H7 (cell line): ENCODE data around the gene SHISA4. TPM values are rescaled to one million over a fixed set of nuclear protein-coding genes. Genes with fewer than 3 reads are reported as not detected.

Experiments used
- DNase-seq: peaks from one replicate; pipeline ENCODE4 v3.0.0; 2012
- H3K27me3 ChIP-seq: 2 replicates; pipeline ENCODE4 v1.6.0; 2011; ENCODE audit warnings: mild to moderate bottlenecking, low read length; ENCODE audit not compliant: control insufficient read depth, insufficient read depth
- H3K36me3 ChIP-seq: replicated peaks from 2 replicates; pipeline ENCODE4 v1.5.1; 2011; ENCODE audit warnings: low read length; ENCODE audit not compliant: control insufficient read depth, insufficient read depth
- H3K4me3 ChIP-seq: 2 replicates; pipeline ENCODE4 v1.5.1; 2011; ENCODE audit warnings: low read depth, mild to moderate bottlenecking, control low read depth, low read length, moderate library complexity; ENCODE audit not compliant: insufficient read depth
- total RNA-seq: library from RNA; depleted of rRNA; stranded (reverse); fragments of >200 nt; shearing (Covaris generic); gene quantifications from 2 replicates; pipeline ENCODE4 v1.2.3, GENCODE V29; 2014

Gene SHISA4
- total RNA-seq, 1 experiment from 2014 or later = 3.7 TPM

DNA sequence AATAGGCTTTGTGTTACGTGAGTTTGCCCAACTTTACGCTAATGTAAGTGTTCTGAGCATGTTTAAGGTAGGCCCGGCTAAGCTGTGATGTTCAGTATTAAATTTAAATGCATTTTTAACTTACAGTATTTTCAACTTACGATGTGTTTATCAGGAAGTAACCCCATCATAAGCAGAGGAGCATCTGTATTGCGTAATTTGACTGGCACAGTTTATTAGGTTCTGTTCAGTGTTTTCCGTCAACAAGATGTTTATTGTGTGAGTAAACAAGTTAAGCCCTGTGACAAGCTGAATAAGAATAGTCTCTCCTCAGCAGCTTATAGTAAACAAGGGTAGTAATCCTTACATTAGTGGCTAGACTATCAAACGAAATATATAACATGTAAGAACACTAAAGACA, 27.2 kb upstream of the SHISA4 start:
- no peak for DNase-seq
- H3K36me3 ChIP-seq = peaks cover 22% of the 10 kb centered on the region
- H3K4me3 ChIP-seq = no peak overlapping the region
- no peaks in the 10 kb centered on the region for H3K27me3 ChIP-seq

DNA sequence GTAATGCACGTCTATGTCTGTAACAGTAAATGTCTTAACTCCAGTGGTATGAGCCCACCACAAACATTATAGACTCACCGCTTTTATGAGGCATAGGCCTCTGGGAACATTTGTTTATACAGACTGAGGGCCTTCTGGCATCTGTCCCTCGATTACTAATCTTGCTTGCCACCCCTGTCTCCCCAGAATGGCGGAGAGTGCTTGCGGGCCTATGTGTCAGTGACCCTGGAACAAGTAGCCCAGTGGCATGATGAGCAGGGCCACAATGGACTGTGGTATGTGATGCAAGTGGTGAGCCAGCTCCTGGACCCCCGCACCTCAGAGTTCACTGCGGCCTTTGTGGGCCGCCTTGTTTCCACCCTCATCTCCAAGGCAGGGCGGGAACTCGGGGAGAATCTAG, 18.3 kb upstream of the SHISA4 start:
- Histone ChIP-seq H3K27me3 (no peaks in the 10 kb centered on the region), H3K4me3 (no peak overlapping the region), H3K36me3 (peaks cover 59% of the 10 kb centered on the region)
- DNase-seq = no peak

DNA sequence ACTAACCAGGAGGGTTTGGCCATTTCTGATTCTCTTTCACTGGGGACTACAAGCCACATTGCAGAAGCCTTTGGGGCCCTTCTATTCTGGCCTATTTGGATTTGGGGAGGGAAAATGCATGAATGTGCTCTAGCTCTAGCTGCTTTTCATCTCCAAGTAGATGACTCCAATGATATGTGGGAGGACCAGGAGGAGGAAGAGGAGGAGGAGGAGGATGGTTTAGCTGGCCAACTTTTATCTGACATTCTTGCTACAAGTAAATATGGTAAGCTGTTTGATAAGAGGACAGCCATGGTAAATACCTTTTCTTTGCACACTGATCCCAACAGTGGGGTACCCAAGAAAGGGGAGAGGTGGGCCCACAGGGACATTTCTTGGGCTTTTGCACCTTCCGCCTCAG, 14.0 kb upstream of the SHISA4 start:
- Histone ChIP-seq H3K36me3 (peaks cover 45% of the 10 kb centered on the region), H3K4me3 (no peak overlapping the region), H3K27me3 (no peaks in the 10 kb centered on the region)
- DNase-seq = no peak

DNA sequence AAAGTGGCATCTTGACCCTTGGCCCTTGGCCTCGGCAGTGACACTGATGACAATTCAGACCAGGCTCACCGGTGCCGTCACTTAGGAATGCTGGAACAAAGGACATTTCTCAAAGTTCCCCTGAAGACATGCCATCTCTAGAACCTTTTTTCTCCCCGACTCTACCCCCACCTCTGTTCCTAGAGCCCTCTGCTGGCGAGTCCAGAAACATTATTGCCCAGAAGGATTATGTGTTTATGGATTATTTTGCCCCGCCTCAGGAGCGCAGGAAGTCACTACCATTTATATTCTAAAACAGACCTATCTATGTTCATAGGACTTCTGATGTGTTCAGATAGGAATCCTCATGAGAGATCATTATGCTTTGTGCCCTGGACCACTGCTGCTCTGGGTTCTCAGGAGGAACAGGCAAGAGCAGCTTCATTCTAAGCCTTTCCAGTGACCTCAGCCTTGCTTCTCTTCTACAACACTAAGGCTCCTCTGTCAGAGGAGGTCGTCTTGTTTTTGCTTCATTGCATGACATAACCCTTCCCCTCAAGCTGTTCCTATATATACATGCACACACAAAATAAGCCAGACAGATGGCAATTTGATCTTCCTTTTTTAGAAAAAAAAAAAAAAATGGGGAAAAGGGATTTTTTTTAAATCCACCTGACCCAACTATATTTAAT, 12.4 kb upstream of the SHISA4 start:
- Histone ChIP-seq H3K36me3 (peaks cover 32% of the 10 kb centered on the region), H3K4me3 (no peak overlapping the region), H3K27me3 (no peaks in the 10 kb centered on the region)
- DNase-seq = no peak

DNA sequence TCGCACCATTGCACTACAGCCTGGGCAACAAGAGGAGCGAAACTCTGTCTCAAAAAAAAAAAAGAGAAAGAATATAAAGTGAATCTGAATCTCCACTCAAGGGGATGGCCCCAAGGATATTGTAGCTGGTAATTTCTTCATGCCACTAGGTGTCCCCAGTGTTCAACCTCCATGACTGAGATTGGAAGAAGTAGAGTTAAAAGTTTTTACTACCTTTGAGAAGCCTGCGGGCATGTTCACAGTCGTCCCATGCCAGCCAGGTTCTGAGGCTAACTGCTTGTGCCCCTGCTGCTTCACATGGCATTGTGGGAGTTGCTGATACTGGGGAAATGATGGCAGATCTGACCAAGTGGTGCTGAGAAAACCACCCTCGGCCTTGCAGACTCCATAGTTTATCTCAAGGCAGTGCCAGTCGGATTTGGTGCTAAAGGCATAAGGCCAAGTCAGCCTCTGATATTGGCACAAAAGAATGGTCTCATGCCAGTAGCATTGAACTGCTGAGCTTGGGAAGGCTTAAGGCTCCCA, 10.8 kb upstream of the SHISA4 start:
- Histone ChIP-seq H3K36me3 (peaks cover 24% of the 10 kb centered on the region), H3K4me3 (no peak overlapping the region), H3K27me3 (no peaks in the 10 kb centered on the region)
- DNase-seq = peak; percentile 61

DNA sequence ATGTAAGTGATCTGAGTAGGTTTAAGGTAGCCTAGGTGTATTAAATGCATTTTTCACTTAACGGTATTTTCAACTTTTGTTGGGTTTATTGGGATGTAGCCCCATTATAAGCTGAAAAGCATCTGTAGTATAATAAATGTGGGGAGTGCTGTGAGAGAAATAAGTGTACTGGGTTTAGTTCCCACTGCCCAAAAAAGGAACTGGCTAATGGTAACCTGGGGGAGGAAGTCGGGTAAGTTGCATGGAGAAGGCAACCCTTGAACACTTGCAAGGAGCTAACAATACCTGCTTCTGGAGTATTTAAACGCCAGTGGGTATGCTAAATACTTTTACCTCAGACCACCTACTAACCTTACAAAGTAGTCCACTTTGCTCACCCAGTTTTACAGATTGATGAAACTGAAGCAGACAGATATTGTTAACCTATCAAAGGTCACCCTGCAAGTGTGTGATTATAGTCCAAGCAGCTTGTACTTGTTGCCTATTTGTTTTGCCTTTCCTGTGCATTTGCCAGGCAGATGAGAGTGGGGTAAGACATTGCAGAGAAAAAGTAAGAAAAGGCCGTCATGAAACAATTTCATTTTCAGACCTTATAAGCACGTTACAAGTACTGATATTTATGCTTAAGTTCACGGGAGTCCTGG, 7.6 kb upstream of the SHISA4 start:
- no peaks in the 10 kb centered on the region for H3K27me3 ChIP-seq
- peaks cover 3% of the 10 kb centered on the region for H3K36me3 ChIP-seq

DNA sequence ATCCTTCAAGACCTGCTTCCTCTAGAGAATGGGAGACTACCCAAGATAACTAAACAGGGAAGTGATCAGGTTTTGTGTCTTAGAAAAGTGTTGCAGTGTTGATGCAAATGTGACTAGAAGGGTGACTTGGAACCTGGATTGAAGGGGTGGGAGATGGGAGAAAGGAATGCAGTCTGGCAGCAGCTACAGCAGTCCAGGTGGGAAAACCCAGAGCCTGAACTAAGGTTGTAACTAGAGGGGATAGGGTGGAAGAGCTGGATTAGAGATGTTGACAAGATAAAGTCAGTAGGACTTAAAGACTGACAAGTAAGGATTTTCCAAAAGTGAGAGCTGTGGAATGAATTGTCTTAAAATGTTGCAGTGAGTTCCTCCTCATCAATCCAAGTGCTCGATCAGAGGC, 7.1 kb upstream of the SHISA4 start:
- no peak overlapping the region for H3K4me3 ChIP-seq
- no peaks in the 10 kb centered on the region for H3K27me3 ChIP-seq
- peaks cover 2% of the 10 kb centered on the region for H3K36me3 ChIP-seq
- DNase-seq = peak; percentile 47

More for the DNA sequence above, 7.6 kb upstream of the SHISA4 start:
- peak; percentile 5 for DNase-seq
- no peak overlapping the region for H3K4me3 ChIP-seq

DNA sequence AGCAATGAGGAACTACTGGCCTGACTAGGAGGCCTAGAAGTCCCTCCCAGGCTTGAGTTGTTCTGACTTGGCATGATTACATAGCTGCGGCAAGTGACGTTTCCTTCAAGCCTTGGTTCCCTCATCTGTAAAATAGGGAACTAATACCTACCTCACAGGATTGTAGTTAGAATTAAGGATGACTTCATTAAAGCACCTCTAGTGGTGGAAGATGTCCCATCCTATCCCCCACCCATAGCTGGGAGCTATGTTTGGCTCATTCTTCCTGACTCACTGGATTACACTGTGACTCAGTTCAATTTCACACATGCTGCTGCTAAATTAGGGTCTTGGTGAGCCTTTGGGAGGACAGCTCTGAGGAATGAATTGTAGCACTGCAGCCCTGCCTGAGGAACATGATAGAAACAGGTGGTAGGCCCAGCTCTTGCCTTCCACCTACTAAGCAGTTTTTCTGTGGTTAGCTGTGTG, 6.0 kb upstream of the SHISA4 start:
- Histone ChIP-seq H3K27me3 (no peaks in the 10 kb centered on the region; the same call in 1 of the 2 replicates), H3K36me3 (no peaks in the 10 kb centered on the region), H3K4me3 (no peak overlapping the region)
- DNase-seq = peak; percentile 41

DNA sequence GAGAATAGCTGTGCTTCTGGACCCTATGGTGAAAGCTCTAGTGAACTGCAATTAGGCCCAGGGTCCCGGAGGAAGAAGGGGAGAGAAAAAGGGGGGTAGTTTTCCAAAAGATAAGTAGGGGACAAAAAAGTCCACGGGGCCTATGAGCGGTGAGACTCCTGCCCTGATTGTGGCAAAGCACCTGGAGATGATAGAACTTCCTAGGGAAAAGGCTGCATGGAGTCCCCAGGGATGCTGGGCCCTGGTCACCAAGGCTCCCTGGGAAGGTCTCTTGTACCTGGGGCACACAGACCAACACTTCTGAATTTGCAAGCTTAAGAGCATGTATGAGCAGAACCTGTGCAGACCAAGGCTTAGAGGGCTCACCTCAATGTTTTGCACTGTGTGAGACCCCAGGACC, 5.4 kb upstream of the SHISA4 start:
- peak; percentile 18 for DNase-seq
- peaks cover 4% of the 10 kb centered on the region; the same call in 1 of the 2 replicates for H3K27me3 ChIP-seq

DNA sequence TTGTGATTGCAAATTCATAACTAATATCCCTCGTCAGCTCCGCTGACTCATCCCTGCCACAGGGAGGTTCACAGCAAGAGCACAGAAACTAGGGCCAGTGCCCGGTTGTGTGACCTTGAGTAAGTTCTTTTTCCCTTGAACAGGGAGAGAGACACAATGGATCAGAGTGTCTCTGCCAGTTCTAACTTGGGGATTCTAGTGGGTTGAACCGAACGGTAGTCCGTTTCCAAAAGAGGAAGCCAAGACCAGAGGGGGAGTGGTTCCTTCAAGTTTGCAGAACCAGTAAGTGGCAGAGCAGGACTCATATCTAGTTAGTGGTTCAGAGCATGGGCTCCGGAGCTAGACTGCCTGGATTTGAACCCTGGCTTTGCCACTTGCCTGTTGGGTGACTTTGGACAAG, 4.9 kb upstream of the SHISA4 start:
- DNase-seq = peak; percentile 18
- no peak overlapping the region for H3K4me3 ChIP-seq
- H3K36me3 ChIP-seq = no peaks in the 10 kb centered on the region
- H3K27me3 ChIP-seq = peaks cover 7% of the 10 kb centered on the region; the same call in 1 of the 2 replicates

More for the DNA sequence above, 5.4 kb upstream of the SHISA4 start:
- Histone ChIP-seq H3K4me3 (no peak overlapping the region), H3K36me3 (no peaks in the 10 kb centered on the region)

DNA sequence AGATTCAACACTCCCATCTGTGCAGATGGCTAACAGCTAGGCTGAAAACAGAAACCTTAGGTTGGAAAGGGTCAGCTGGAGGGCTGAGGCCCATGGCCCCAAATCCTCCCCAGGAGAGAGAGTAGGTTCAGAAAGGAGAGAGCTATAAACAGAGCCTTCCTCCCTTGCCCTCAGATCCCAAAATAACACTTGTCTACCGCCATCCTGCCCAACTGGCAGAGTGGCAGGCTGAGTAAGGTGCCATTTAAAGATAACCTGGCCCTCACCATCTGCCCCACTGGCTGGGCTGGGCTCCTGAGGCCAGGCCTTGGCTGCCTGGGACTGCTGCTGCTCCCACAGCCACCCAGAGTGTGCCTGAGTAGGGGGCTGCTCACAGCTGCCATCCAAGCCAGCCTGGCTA, 4.3 kb upstream of the SHISA4 start:
- peak; percentile 27 for DNase-seq
- Histone ChIP-seq H3K36me3 (no peaks in the 10 kb centered on the region), H3K4me3 (no peak overlapping the region), H3K27me3 (peaks cover 13% of the 10 kb centered on the region; the same call in 1 of the 2 replicates)

DNA sequence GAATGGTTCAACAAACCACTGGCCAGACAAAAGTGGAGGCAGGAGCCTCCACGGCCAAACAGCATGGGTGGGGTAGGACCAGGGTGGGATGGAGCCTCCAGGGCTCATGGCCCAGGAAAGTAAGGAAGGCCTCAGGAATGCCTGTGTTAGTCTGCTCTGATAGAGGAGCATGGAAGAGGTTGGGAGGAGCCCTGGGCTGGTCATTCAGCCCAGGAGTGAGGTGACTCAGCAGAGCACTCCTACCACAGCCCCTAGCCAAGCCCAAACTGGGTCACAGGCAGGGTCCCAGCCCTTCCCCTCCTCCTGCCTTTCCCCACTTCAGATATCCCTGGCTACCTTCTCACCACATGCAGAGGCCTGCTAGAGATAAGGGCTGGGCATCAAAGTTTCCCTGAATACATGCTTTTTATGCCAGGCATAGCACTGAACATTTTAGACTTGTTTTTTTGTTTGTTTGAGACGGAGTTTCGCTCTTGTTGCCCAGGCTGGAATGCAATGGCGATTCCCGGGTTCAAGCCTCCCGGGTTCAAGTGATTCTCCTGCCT, 3.1 kb upstream of the SHISA4 start:
- H3K36me3 ChIP-seq = no peaks in the 10 kb centered on the region
- H3K27me3 ChIP-seq = peaks cover 20% of the 10 kb centered on the region; the same call in 1 of the 2 replicates
- no peak overlapping the region for H3K4me3 ChIP-seq
- DNase-seq = peak; percentile 57

DNA sequence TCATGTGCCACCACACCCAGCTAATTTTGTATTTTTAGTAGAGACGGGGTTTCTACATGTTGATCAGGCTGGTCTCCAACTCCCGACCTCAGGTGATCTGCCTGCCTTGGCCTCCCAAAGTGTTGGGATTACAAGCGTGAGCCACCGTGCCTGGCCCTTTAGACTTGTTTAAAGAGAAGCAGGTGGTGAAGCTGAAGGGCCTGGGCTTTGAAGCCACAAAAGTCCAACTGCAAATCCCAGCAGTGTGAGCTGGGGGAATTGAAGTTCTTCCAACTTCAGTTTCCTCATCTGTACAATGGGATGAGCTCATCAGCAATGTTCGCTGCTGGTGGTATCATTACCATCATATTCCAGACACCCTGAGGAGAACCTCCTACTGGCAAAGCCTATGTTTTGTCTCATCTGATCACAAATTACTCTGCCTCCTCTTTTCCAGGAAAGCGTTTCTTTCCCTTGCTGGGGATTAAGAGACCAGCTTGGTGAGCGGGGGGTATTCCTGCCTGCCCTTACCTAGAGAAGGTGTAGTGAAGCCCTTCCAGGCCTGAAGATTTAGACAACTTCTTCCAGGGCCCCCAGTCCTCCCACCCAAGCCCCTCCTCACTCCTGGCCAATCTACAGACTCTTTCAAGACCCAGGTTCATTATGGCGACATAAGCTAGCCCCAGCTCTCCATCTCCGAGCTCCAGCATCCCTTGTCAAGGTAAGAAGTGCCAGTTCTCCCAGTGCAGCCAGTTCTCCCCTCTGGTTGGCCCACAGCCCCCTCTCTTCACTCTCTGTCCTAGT, 2.4 kb upstream of the SHISA4 start:
- Histone ChIP-seq H3K4me3 (no peak overlapping the region), H3K27me3 (peaks cover 20% of the 10 kb centered on the region; the same call in 1 of the 2 replicates), H3K36me3 (no peaks in the 10 kb centered on the region)
- peak; percentile 13 for DNase-seq

DNA sequence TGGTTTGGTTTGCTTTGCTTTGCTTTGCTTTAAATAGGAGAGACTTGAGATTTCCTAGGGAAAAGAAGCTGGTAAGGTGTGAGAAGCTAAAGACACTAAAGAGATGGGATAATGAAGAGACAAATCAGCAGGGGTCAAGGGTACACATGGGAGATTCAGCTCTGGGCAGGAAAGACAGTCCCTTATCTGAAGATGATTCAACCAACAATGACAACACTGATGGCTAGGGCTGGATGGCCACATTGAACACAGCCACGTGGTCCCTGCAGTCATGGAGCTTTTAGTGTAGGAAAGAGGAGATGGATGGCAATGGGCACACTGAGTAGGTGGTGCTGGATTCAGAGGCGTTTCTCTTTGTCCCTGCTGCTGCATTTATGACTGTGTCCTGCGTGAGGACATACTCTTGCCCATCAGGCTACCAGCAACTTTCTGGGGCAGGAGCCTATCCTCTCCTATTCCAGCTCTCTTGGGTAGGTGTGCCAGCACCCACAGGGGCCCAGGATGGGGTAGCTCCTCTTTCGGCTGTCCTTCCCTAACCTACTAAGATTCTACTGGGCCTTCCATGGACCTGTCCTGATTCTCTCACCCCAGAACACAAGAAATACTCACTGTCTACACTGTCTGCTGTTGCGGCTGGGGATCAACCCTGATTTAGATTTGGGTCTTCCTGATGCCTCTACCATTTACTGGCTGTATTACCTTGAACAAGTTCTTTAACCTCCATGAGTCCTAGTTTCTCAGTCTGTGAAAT, 1.4 kb upstream of the SHISA4 start:
- Histone ChIP-seq H3K4me3 (no peak overlapping the region), H3K36me3 (no peaks in the 10 kb centered on the region), H3K27me3 (peaks cover 20% of the 10 kb centered on the region; the same call in 1 of the 2 replicates)
- peak; percentile 17 for DNase-seq
